Fibroblast of the conjunctiva (primary cell): ENCODE measurements around the gene TRMT6.
A peak's percentile ranks its signal among the peaks of the same experiment; 100 is the strongest.

Experiments used
- DNase-seq: peaks from one replicate; pipeline ENCODE4 v3.0.0-alpha.2; 2010; ENCODE audit warnings: low read depth

TRMT6 gene

DNA sequence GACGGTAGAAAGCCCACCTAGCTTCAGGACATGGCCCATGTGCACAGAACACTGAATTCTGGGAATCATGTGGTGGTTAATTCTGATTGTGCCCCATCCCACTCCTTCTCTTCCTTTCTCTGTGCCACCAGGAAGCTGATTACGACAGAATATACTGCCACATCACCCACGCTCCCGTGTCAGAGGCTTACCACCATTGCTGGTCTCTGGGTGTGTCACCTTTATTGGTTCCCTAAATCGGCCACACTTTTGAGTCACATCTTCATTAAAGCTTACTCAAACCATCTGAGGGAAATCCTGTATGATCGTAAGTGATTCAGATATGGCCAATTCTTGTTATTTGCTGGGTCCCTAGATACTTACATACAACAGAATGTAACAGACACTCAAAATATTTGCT is 3.1 kb downstream of the TRMT6 start:
- no peak for DNase-seq

DNA sequence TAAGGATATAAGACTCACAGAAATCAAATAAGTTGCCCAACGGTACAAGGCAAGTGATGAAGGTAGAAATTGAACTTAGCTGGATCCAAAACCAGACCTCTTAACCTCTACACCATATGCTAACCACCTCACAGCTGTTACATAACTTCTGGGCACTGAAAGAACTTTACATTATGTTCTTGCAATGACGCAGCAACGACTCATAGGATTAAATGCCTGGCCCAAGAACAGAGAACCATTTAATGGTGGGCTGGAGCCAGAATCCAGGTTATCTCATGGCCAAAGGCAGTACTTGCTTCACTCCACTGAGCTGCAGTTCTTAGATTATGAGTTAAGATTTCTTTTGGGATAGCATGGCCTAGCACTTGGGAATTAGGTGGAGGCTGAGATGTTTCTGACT is 4.4 kb downstream of the TRMT6 start:
- DNase-seq: peak; percentile 23

DNA sequence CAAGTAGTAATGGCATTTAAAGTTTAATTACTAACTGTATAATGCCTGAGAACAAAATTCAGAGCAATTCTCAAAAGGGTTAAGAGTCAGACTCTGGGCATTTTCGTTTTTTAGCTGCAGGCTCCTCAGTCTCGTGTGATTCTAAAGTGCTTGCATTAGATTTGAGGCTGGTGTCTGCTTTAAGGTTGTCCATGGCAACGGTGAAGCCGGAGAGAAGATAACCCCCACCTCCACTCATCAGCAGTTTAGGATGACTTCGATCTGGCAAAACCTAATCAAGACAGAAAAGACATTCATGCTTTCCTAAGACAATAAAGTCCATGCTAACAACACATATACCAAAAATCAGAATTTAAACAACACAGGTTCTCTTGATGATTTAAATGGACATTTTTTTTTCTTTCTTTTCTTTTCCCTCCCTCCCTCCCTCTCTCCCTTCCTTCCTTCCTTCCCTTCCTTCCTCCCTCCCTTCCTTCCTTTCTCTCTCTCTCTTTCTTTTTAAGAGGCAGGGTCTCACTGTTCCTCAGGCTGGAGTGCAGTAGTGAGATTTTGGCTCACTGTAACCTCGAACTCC is 11.8 kb downstream of the TRMT6 start:
- no peak for DNase-seq

DNA sequence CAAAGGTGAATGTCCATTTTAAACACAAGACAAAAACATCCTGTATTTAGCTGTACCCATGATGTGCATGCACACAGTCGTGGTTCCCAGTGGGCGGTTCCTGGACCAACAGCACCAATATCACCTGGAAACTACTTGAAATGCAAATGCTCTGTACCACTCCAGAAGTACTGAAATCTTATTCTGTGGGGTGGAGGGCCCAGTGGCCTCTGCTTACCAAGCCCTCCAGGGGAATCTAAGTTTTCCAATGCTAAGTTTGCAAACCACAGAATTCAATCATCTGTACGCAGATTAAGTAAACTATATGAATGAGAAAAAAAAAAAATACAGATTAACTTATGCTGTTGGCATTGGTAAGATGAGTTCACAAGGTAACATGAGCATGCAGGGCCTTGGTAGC is 14.1 kb downstream of the TRMT6 start:
- DNase-seq: no peak

DNA sequence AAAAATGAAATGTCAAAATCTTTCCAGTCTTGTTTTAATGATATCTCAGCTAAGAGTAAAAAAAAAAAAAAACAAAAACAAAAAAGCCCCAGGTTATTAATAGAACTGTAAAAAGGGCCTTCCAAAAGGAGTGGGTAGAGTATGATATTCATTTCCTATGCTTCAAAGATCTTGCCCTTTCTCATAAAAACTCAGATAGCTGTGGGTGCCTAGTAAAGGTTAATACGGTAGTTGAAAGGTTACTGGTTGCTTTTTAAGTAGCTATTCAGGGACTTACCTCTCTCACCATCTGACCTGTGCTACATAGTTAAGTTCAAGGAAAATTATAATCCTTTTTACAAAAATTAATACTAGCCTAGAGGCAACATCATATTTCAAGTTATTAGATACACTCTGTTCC is 14.9 kb downstream of the TRMT6 start:
- no peak for DNase-seq

DNA sequence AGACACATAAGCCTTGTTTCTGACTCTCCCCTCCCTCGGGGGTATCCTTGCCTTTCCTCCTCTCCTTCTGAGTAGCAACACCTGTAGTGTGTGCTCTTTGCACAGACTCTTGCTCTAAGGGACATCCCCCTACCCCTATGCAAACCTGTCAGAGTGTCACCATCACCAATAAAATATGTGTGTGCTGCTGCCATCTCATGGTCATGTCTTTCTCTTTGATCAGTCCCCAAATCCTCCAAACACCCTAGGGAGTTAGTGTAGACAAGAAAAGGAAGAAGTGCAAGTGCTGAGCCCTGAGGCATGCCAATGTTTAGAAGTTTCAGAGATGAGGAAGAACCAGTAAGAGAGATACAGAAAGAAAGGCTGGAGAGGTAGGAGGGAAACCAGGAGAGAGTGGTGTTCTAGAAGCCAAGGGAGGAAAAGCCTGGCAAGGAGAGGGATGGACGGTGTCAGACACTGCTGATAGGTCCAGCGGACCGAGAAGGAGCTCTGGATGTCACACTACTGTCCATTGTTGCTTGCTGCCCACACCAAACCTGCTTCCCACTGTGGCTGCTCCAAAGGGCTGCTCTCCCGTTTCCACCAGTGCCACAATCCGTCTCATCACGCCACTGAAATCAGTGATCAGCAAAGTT is 16.4 kb downstream of the TRMT6 start:
- DNase-seq: no peak

DNA sequence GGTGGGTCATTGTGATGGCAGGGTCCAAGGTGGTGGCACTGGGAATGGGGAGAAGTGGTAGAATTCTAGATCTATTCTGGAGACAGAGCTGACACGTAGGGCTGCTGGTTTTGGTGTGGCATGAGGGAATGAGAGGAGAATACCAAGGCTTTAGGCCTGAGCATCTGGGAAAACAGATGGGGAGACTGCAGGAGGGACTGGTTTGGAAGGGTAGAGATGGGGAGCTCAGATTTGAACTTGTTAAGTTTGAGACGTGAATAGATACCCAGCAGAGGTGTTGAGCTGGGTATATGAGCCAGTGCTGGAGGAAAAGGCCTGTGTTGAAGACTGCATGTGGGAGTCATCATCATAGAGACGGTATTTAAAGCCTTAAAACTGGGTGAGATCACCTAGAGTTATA is 17.5 kb downstream of the TRMT6 start:
- DNase-seq: no peak

DNA sequence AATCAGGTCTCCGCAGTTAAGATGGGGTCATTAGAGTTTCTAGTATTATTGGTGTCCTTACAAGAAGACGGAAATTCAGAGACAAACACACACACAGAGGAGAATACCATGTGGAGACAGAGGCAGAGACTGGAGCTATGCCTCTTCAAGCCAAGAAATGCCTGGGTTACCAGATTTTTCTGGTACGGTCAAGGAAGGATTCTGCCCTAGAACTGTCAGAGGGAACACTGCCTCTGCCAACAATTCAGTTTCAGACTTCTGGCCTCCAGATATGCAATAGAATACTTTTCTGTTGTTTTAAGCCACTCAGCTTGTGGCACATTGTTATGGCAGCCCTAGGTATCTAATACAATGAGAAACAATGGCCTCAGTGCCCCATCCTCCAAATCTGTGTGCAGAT is 18.9 kb downstream of the TRMT6 start:
- DNase-seq: no peak

DNA sequence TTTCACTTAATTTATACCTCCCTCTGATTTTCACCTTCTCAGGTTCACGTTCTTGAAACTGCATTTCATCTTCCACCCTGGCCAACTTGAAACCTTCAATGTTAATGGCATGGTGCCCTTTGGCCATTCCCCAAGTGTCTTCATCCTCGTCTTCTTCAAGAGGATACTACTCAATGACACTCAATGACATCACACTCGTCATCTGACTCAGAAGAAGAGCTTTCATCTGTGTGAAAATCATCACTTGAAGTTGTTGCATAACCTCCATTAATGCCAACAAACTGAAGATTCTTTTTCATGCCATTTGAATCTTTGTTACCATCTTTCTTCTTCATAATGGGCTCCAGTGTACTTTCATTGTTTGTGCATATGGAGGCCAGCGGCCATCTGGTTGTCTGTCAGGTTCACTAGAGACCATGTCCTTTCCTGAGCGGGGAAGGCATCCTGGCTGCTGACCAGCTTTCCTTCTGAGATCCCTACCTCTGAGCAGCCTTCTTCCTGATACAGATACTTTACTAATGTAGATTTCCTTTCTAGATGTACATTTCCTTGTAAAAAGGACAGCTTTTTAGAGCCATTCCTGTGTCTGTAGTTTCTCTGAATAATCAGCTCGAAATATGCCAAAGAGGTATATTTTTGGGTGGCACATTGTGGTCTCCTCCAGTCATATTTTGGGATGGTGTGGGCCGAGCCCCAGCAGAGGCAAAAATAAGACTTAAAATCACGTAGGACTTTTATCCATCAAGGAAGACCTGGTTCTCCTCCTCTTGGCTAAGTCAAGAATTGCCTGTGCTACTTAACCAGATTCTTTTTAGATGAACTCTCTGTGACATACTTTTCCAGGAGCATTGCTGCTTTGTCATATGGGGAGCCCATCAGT is 21.3 kb downstream of the TRMT6 start:
- no peak for DNase-seq

DNA sequence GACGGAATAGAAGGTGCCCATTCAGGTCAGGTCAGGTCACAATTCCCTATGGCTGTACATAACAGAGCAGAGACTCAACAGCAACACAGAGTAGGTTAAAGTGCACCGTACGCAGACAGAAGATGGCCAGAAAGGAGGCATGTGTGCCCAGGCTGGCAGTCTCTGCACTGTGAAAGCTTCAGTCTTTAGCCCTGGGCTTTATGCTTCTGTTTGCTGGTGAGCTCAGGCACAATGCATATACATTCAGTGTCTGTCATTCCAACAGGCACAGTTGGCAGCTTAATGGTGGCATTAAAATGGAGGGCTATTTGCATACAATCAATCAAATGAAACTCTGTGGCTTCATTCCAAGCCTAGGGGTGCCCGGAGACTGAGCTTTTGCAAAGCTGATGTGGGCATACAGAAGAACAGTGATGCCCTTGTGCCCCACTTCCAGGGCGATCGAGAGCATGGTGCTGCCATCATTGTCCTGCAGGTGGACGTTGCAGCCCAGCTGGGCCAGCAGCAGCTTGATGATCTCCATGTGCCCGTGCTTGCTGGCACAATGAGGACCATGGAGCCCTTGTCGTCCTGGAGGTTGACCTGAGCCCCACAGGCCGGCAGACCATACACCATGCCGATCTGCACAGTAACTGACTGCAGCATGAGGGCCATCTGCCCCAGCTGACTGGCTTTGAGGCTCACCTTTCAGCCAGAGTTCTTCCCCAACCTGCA is 22.4 kb downstream of the TRMT6 start:
- DNase-seq: no peak

DNA sequence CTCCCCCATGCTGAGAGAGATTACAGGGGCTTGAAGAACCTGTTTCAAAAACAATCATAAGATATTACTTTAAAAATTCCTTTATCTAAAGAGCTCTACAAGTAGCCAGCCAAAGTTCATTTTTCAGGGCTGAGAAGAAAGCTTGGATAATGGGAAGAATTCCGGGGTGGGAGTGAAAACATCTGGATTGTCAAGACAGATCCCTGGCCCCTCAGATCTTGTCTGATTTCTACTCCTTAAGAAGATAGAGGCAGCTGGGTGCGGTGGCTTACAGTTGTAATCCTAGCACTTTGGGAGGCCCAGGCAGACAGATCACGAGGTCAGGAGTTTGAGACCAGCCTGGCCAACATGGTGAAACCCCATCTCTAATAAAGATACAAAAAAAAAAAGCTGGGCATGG is 24.8 kb downstream of the TRMT6 start:
- DNase-seq: no peak

DNA sequence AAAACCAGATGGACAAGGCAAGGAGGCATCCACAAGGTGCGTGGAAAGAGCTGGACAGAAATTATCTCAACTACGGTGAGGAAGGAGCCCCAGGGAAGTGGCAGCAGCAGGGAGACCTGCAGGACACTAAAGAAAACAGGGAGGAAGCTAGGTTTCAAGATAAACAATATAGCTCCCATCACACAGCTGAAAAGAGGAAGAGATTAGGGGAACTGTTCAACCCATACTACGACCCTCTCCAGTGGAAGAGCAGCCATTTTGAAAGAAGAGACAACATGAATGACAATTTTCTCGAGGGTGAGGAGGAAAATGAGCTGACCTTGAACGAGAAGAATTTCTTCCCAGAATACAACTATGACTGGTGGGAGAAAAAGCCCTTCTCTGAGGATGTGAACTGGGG is 26.8 kb downstream of the TRMT6 start:
- DNase-seq: no peak

DNA sequence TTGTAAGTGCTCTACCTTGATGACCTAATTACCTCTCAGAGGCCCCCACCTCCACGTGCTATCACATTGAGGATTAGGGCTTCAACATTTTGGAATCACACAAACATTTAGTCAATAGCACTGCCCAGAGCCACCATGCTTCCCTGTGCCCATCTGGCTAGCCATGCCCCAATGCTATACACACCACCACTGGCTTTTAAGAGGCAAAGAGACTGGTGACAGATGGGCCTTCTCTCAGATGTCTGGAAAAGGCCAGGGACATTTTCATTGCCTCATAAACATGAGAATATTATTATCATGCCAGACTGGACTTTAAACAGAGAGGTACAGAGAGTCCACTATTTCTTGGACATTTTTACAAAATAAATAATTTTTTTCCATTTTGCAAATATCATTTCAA is 29.8 kb downstream of the TRMT6 start:
- no peak for DNase-seq

DNA sequence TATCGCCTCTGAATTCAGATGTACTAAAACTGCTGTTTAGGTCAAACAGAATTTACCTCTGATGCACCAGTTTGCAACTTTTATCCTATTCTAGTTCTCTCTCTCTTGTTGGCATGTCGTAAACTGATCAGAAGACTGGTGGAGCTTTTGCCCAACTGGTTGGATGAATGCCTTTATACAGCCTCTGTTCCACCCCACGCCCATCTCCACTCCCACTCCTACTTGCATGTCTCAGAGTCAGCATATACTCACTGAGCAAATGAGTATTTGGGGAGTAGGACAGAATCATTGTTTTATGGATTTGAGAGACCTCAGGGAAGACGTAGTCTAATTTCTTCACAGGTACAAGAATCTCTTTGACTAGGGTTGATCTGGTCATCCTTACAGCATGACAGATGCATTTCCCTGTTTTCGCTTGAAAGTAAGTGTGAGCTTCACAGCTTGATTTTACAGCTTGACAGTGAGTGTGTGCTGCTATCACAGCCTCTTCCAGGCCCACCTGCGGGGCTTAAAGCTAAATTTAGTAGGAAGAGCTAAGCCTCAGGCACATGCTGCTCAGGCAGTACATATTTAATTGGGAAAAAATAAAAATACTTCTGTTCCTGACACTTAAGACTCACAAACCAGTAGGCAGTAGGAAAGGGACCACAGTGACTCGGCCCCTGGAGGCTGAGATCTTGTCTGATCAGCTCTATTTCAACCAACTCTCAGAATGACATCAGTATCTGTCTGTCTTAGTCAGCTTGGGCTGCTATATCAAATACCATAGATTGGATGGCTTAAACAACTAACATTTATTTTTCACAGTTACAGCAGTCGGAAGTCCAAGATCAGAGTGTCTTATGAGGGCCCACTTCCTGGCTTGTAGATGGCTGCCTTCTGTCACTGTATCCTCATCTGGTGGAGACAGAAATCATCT is 30.4 kb downstream of the TRMT6 start:
- DNase-seq: no peak

DNA sequence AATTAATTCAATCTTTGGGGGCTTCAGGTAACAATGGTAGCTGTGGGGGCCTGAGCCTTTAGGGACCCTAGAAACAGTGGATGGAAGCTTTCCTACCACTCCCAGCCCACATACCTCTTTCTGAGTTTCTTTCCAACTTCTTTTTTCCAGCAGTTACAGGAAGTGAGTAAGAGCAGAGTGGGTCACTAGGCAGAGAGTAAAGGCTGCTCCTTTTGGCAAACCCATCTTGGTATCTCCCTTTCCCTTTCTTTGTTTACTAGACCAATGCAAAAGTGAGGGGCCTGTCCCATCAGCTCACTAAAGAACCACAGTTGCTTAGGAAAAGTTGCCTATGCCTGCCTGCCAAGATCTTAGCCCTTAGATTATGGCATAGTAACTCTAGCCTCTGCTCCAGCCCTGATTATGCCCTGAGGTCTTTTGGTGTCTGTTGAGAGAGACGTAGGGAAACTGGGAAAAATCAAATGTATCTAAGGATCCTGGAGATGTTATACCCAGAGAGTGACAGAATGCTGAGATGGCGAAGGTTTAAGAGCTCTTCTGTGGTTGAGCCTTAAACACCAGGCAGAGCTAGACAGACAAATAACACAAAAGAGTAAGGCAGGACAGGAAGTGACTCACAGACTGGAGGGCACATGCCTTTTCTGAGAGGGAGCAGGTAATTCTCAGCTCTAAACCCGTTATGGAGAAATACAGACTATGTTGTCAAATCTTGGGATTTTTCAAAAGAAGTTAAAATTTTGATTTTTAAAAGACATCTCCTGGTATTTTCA is 31.3 kb downstream of the TRMT6 start:
- DNase-seq: peak; percentile 1

DNA sequence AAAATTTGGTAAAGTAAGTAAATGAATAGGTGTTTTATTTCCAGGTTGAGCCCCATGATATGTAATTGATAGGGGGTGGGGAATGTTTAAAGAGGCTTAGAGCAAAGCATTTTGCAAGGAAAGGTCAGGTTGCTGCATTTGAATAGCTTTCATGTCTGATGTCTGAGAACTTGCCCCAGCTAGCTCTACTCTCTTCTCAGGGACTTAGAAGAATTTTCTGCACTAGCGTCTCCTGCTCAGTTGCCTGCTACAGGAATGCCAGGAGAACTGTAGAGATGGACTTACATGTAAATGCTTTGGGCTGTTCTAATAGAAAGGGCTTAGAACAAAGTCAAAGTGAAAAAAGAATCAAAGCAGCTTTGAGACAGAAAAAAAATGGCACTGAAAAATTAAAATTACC is 35.5 kb downstream of the TRMT6 start:
- no peak for DNase-seq

DNA sequence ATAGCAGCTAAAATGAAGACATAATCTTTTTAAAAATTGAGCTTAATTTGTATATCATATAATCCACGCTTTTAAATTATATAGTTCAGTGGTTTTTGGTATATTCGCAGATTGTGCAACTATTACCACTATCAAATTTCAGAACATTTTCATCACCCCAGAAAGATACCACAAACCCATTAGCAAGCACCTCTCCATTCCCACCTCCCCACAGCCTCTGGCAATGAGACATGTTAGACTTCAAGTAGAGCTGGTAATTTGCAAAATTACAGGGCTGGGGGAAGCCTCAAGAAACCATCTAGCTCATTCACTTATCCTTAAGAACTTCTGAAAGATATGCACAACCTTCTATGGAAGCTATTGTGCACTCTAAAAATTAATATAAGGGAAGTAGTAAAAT is 37.2 kb downstream of the TRMT6 start:
- no peak for DNase-seq

DNA sequence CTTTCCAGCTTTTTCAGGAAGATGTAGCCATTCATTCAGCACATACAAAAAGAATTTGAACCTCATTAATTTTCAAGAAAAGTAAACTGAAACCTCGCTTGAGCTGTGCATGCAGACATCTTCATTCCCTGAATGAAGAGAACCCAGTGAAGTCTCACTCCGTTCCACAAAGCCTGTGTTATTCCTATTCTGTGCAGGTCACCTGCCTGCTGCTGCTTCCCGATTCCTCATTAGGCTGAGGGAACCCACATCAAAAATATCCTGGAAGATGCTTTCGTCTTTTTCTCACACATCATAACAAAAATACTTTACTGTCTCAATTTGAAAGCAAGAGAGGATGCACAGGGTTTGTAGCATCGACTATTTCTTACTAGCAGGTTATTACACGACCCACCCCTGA is 40.1 kb downstream of the TRMT6 start:
- DNase-seq: no peak

DNA sequence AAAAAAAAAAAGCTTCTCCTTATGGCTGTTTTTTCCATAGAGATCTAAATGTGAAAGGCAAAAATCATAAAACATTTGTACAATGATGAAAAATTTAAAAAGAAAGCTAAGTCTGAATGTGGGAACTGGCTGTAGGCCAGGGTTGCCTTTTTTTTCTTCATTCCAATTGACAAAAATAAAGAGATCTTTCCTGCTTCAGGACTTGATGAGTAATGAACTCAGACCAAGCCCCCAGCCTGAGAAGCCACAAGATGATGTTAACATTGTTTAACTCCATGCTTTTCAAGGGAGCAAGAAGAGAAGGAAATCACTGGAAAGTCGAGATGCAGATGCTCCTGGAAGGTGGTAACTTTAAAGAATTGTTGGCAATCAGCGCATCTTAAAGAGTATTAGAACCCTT is 41.4 kb downstream of the TRMT6 start:
- no peak for DNase-seq

DNA sequence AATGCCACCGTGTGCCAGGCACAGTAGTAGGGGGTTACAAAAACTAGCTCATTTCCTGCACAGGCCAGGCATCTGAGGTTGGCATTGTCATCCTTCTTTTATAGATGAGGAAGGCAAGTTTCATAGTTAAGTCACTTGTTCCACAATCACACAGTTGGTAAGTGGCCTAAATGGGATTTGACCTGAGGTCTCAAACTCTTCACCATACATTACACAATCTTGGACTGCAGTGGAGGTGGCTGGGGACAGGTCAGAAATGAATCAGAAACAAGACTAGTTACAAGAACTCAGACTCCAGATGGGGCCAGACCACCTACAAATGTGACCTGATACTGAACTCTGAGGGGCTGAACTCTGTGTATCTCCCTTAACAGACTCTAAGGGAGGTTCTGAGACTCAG is 49.4 kb downstream of the TRMT6 start:
- no peak for DNase-seq

DNA sequence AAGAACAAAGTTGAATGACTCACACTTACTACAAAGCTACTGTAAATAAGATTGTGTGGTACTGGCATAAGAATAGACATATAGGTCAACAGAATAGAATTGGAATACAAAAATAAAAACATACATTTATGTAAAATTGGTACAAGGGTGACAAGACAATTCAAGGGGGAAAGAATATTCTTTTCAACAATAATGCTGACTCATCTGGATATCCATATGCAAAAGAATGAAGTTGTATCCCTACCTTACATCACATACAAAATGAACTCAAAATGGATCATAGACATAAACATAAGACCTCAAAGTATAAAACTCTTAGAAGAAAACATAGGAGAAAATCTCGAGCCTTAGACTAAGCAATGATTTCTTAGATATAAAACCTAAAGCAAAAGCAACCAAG is 50.9 kb downstream of the TRMT6 start:
- DNase-seq: no peak
